Activated CD8-positive, alpha-beta T cell treated with anti-CD3 and anti-CD28 coated beads, Interleukin-2, amount 10 ng/mL, durations not matched to agents 7 days and 5 days (primary cell): ENCODE data around the gene NNT. TPM values are rescaled to one million over a fixed set of nuclear protein-coding genes. Genes with fewer than 3 reads are reported as not detected.

Source experiments
- ATAC-seq: fragments of 150-1000 bp; cut with Tn5 transposase; one replicate; pipeline ENCODE4 v1.10.0; 2021; ENCODE audit warnings: moderate library complexity
- CTCF ChIA-PET: fragments of 350-600 bp; sonication (Branson Sonifier 250); formaldehyde crosslinking; loops from one replicate; lab custom pipeline; 2021; ENCODE audit warnings: antibody characterized with exemption; lab: Charles Lee
- POLR2A ChIA-PET: fragments of 350-600 bp; sonication (Branson Sonifier 250); formaldehyde crosslinking; loops from one replicate; lab custom pipeline; 2021; ENCODE audit warnings: antibody characterized with exemption; lab: Charles Lee
- DNase-seq: peaks from one replicate; pipeline ENCODE4 v3.0.0-alpha.2; 2020
- H3K27ac Mint-ChIP-seq: one replicate; pipeline ENCODE4 v1.8.0; 2021; ENCODE audit warnings: mild to moderate bottlenecking, mixed read lengths
- H3K27me3 Mint-ChIP-seq: one replicate; pipeline ENCODE4 v1.8.0; 2021; ENCODE audit warnings: low read depth, mixed read lengths
- H3K36me3 Mint-ChIP-seq: one replicate; pipeline ENCODE4 v1.8.0; 2021; ENCODE audit warnings: low read depth, mixed read lengths
- H3K4me1 Mint-ChIP-seq: one replicate; pipeline ENCODE4 v1.8.0; 2021; ENCODE audit warnings: low read depth, mixed read lengths
- H3K4me3 Mint-ChIP-seq: one replicate; pipeline ENCODE4 v1.8.0; 2021; ENCODE audit warnings: mild to moderate bottlenecking, mixed read lengths
- H3K9me3 Mint-ChIP-seq: one replicate; pipeline ENCODE4 v1.8.0; 2022; ENCODE audit warnings: mixed read lengths; ENCODE audit not compliant: insufficient read depth
- total RNA-seq, 2 experiments: library from RNA; stranded (reverse); gene quantifications; one replicate each; pipeline ENCODE4 v1.2.3, GENCODE V29; 2021

The NNT gene
- total RNA-seq, 2 experiments from 2014 or later: 103 to 104 TPM

DNA sequence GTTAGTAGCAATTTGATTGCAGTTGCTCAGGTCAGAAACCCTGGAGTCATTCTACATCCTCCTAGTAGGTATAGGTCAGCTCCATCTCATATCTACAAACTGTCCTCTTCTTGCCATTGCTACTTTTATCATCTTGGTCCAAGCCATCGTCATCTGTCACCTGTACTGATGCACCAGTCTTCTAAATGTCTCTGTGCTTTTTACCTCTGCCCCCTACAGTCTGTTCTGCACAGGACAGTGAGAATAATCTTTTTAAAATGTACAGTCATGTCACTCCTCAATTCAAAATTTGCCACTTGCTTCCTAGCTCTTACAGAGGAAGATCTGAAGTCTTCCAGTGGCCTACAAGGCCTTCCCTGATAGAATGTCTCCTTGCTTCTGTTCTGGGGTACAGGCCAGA lies 6.8 kb downstream of the NNT start:
- H3K36me3 Mint-ChIP-seq: peaks cover 72% of the 10 kb centered on the region
- no peaks in the 10 kb centered on the region for H3K9me3 Mint-ChIP-seq
- H3K27me3 Mint-ChIP-seq: no peaks in the 10 kb centered on the region
- ChIA-PET CTCF (interaction anchor here (0.9 to 2.1 kb wide), 8 partner anchors 13 to 125 kb away, joined by 3 to 9 read pairs (median 4); no protein-coding TSS in a partner anchor), POLR2A (no interaction called here)
- DNase-seq: peak; percentile 30
- H3K27ac Mint-ChIP-seq: no peak overlapping the region
- peaks cover 32% of the 10 kb centered on the region for H3K4me1 Mint-ChIP-seq
- peak; percentile 58 for ATAC-seq
- no peak overlapping the region for H3K4me3 Mint-ChIP-seq

DNA sequence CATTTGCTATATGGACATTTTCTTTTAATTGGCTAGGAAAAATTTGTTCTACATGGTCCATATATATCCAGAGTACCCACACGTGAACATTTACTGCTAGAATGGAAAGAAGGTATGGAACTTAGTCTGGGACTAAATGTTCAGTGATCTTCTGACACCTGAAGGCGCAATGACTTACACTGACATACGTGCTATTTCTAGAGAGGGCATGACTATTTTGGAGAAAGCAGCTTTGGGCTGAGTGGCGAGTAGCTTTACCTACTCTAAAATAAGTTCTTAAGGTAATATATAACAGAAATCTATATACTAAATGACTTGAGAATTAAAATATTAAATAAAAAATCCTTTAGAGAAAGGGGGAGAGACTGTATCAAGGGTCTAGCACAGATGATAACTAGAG lies 10.4 kb downstream of the NNT start:
- ChIA-PET POLR2A (no interaction called here), CTCF (interaction anchor here (1.2 kb wide), 1 partner anchor 10 kb away, joined by 5 read pairs; the partner anchor contains the start of gene NNT)
- peaks cover 10% of the 10 kb centered on the region for H3K4me1 Mint-ChIP-seq
- DNase-seq: no peak
- no peak overlapping the region for H3K27ac Mint-ChIP-seq
- ATAC-seq: no peak
- H3K27me3 Mint-ChIP-seq: no peaks in the 10 kb centered on the region
- no peak overlapping the region for H3K4me3 Mint-ChIP-seq
- H3K36me3 Mint-ChIP-seq: peaks cover 60% of the 10 kb centered on the region
- no peaks in the 10 kb centered on the region for H3K9me3 Mint-ChIP-seq

DNA sequence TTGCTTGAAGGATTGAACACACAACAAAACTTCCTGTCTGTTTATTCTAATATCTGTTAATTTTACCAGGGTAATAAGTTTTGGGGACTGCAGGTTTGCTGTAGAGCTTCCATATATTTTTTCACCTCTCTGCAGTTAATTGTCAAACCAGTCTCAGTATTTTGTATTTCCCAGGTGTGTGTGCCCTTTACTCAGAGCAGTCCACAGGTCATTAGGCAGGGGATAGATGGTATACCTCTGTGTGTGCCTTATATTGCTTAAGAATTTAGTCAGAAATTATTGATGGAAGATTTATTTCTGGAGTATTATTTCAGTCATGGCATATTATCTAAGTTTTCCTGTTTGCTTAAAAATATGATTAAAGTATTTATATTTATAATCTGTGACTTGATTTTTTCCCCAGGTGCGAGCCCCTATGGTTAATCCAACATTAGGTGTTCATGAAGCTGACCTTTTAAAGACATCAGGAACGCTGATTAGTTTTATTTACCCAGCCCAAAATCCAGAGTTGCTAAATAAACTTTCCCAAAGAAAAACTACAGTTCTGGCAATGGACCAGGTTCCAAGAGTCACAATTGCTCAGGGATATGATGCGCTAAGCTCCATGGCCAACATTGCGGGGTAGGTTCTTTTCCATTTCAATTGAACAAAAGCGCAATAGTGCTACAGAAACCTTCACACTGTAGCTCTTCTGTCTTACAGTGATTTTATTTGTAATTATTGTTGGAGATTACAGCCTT lies 12.6 kb downstream of the NNT start:
- Mint-ChIP-seq H3K4me3 (no peak overlapping the region), H3K4me1 (no peaks in the 10 kb centered on the region), H3K27ac (no peak overlapping the region), H3K9me3 (no peaks in the 10 kb centered on the region), H3K27me3 (no peaks in the 10 kb centered on the region), H3K36me3 (peaks cover 54% of the 10 kb centered on the region)
- DNase-seq (no peak), ATAC-seq (no peak)
- ChIA-PET POLR2A (no interaction called here), CTCF (interaction anchor here (3.0 kb wide), 1 partner anchor 16 kb away, joined by 13 read pairs; no protein-coding TSS in a partner anchor)

DNA sequence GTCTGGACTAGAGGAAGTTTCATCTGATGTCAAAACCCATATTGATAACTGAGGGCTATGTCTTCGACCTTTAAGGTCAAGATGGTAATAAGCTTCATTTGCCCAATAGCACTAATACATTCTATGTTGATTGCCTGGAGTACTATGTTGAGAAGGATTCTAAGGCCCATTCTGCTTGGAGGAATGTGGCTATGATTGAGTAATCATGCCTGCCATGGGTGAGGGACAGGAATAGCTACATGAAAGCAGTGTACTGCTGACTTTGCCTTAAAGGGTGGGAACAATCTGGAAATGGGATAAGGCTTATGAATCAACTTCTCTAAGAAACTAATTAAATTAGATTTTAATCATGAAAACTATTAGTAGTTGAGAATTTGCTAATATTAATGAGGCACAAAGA lies 13.6 kb downstream of the NNT start:
- peaks cover 54% of the 10 kb centered on the region for H3K36me3 Mint-ChIP-seq
- ChIA-PET CTCF (interaction anchor here (3.0 kb wide), 1 partner anchor 15 kb away, joined by 13 read pairs; no protein-coding TSS in a partner anchor), POLR2A (no interaction called here)
- no peak overlapping the region for H3K27ac Mint-ChIP-seq
- no peak for DNase-seq
- ATAC-seq: no peak
- H3K4me1 Mint-ChIP-seq: no peaks in the 10 kb centered on the region
- no peak overlapping the region for H3K4me3 Mint-ChIP-seq
- no peaks in the 10 kb centered on the region for H3K9me3 Mint-ChIP-seq
- H3K27me3 Mint-ChIP-seq: no peaks in the 10 kb centered on the region

DNA sequence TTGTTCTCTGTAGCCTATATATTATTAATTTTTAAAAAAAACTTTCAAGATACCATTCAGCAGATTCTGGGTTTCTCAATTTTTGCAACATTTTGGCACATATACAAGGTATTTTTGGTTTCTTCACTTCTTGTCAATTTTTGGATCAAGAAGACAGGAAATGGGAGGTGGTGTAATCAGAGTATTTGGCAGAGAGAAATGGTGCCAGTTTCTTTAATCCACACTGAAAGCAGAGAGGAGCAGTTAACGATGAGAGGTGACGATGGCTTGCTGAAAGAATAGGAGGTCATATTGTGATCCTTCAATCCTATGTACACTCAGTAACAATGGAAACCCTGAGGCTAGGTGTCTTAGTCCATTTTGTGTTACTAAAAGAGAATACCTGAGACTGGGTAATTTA lies 16.4 kb downstream of the NNT start:
- Mint-ChIP-seq H3K4me1 (no peaks in the 10 kb centered on the region), H3K27me3 (no peaks in the 10 kb centered on the region), H3K9me3 (no peaks in the 10 kb centered on the region), H3K27ac (no peak overlapping the region), H3K36me3 (peaks cover 45% of the 10 kb centered on the region), H3K4me3 (no peak overlapping the region)
- CTCF ChIA-PET: interaction anchor here (6.0 kb wide), 1 partner anchor 12 kb away, joined by 55 read pairs; no protein-coding TSS in a partner anchor
- DNase-seq (no peak), ATAC-seq (no peak)
- POLR2A ChIA-PET: no interaction called here

DNA sequence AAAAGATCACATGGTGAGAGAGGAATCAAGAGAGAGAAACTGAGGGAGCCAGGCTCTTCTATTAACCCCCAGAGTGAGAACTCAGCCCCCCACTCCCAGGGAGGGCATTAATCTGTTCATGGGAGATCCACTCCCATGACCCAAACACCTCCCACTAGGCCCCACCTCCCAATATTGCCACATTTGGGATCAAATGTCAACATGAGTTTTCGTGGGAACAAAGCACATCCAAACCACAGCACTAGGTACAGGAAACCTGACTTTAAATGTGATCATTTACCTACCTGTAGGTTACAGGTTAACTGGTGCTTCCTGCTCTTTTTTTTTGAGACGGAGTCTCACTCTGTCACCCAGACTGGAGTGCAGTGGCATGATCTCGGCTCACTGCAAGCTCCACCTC lies 16.9 kb downstream of the NNT start:
- Mint-ChIP-seq H3K4me3 (no peak overlapping the region), H3K9me3 (no peaks in the 10 kb centered on the region), H3K27ac (no peak overlapping the region), H3K27me3 (no peaks in the 10 kb centered on the region), H3K36me3 (peaks cover 45% of the 10 kb centered on the region), H3K4me1 (no peaks in the 10 kb centered on the region)
- ChIA-PET POLR2A (no interaction called here), CTCF (interaction anchor here (6.0 kb wide), 1 partner anchor 12 kb away, joined by 55 read pairs; no protein-coding TSS in a partner anchor)
- ATAC-seq: no peak
- DNase-seq: no peak

DNA sequence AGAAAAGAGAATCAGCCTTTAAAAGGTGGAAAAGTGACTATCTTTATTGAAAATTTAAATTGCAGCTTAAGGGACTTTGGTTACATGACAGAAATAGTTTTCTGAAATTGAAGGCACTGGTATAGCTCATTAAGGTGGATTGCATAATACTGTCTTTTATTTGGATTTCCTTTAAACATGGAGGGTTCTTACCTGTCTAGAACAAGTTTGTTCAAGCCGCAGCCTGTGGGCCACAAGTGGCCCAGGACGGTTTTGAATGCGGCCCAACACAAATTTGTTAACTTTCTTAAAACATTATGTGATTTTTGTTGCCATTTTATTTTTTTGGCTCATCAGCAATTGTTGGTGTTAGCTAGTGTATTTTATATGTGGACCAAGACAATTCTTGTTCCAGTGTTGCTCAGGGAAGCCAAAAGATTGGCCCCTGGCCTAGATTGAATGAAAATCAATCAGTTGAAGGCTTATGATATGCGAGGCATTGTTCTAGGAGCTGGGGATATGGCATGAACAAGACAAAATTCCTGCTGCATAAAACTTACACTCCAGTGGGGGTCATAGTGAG lies 18.0 kb downstream of the NNT start:
- DNase-seq (no peak), ATAC-seq (no peak)
- ChIA-PET POLR2A (no interaction called here), CTCF (interaction anchor here (6.0 kb wide), 1 partner anchor 11 kb away, joined by 55 read pairs; no protein-coding TSS in a partner anchor)
- Mint-ChIP-seq H3K27me3 (no peaks in the 10 kb centered on the region), H3K27ac (no peak overlapping the region), H3K4me1 (no peaks in the 10 kb centered on the region), H3K36me3 (peaks cover 44% of the 10 kb centered on the region), H3K9me3 (no peaks in the 10 kb centered on the region), H3K4me3 (no peak overlapping the region)

DNA sequence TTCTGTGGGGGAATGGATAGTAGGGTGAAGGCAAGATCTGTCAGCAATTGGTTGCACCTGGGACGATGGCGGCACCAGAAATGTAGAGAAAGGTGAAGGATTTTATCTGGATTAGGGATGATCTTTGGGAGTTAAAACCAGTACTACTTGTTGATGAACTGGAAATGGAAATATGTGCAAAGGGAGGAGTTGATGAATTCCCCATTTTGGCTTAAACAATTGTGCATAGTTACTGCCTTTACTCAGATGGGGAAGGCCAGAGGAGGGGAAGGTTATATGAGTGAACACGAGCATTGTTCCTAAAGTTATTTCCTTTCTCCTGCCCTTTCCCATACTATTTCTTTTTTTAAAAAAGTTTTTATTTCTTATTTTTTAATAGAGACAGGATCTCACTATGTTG lies 19.1 kb downstream of the NNT start:
- Mint-ChIP-seq H3K27me3 (no peaks in the 10 kb centered on the region), H3K4me1 (no peaks in the 10 kb centered on the region), H3K27ac (no peak overlapping the region), H3K36me3 (peaks cover 41% of the 10 kb centered on the region), H3K4me3 (no peak overlapping the region), H3K9me3 (no peaks in the 10 kb centered on the region)
- ATAC-seq (no peak), DNase-seq (no peak)
- ChIA-PET POLR2A (no interaction called here), CTCF (interaction anchor here (6.0 kb wide), 1 partner anchor 10 kb away, joined by 55 read pairs; no protein-coding TSS in a partner anchor)

DNA sequence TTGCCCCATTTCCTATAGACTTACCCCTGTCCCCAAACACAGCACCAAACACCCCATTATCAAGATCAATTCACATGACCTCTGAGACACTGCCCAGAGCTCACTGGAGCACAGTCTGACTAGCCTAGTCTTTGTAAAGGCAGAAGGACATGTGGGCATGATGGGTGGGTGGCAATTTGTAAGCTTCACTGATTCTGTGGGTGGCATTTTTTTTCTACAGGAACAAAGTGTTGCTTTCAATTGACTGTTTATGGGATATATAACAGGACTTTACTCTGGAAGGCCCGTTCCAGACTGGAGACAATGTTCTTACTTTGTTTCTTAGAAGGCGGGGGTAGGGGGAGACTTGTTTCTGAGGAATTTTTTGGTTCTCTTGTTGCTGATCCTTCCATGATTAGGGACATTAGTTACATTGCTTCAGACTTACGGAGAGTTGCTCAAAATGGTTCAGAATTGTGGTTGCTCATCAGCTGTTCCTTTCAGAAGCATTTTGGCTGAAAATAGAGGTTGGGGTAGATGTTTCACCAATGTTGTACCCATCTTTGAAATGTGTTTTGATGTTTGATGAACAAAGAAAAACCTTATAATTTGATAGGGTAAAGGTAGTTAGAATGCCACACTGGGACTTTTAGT lies 20.2 kb downstream of the NNT start:
- ATAC-seq: no peak
- Mint-ChIP-seq H3K27ac (no peak overlapping the region), H3K36me3 (peaks cover 40% of the 10 kb centered on the region)

DNA sequence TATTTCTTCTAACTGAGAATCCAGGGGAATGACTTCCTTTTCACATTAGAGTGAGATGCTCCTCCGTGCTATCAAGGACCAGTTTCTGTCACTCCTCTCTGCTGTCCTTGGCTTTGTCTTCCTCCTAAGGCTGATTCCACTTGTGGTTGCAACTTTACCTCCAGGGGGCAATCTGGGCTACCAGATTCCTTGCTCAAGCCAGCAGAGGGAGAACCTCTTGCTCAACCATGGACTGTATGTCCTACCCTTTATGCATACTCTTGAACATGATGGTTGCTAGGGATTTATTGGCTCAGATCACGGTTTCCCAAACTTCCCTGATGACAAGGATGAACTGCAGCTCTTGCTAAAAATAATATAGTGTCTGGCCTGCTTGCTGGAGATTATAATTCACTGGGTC lies 24.0 kb downstream of the NNT start:
- peaks cover 36% of the 10 kb centered on the region for H3K36me3 Mint-ChIP-seq
- CTCF ChIA-PET: interaction anchor here (1.3 kb wide), 1 partner anchor 17 kb away, joined by 3 read pairs; no protein-coding TSS in a partner anchor

More for the DNA sequence above, 20.2 kb downstream of the NNT start:
- H3K9me3 Mint-ChIP-seq: no peaks in the 10 kb centered on the region
- H3K4me1 Mint-ChIP-seq: no peaks in the 10 kb centered on the region
- no peak overlapping the region for H3K4me3 Mint-ChIP-seq
- POLR2A ChIA-PET: no interaction called here
- CTCF ChIA-PET: interaction anchor here (0.8 to 6.0 kb wide), 2 partner anchors 8 to 13 kb away, joined by 4 to 55 read pairs; no protein-coding TSS in a partner anchor
- no peak for DNase-seq
- no peaks in the 10 kb centered on the region for H3K27me3 Mint-ChIP-seq

DNA sequence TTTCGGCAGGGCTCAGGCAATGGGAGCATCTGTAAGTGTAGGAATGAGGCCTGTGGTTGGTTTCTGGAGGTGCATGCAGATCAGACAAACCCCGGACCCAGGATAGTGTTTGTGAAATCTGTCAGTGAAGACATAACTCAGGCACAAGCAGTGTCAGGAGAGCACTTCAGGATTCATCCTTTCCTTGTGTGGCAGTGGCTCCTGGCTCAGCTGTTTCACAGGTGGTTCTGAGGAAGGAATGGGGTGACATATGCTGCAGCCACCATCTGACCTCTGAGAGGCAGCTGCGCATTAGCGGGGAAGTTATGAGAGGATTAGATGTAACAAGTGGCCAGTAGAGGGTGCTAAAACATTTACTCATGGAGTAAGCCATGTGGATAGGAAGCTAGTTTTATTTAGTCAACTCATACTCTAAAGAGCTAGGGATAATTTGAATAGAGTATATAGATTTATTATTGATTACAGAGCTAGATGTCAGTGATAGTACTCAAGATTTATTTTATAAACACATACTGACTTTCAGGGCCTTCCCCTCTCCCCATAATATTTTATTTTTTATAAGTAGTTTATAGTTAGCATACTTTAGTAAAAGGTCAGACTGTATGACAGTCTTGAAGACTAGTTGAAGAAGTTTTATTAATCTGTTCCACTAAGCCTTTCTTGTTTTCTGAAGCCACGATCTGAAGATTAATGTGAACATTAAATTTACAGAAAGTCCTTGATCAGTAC lies 28.4 kb downstream of the NNT start:
- no peaks in the 10 kb centered on the region for H3K9me3 Mint-ChIP-seq
- no peak overlapping the region for H3K27ac Mint-ChIP-seq
- DNase-seq: peak; percentile 50
- ChIA-PET CTCF (interaction anchor here (0.5 to 3.7 kb wide), 32 partner anchors 9 to 1142 kb away, joined by 3 to 55 read pairs (median 4); partner anchors contain the start of genes NNT and TMEM267), POLR2A (interaction anchor here (0.9 kb wide), 1 partner anchor 24 kb away, joined by 3 read pairs; no protein-coding TSS in a partner anchor)
- peaks cover 59% of the 10 kb centered on the region for H3K36me3 Mint-ChIP-seq
- no peaks in the 10 kb centered on the region for H3K27me3 Mint-ChIP-seq
- H3K4me1 Mint-ChIP-seq: peaks cover 6% of the 10 kb centered on the region
- H3K4me3 Mint-ChIP-seq: no peak overlapping the region
- peak; percentile 88 for ATAC-seq

More for the DNA sequence above, 24.0 kb downstream of the NNT start:
- Mint-ChIP-seq H3K9me3 (no peaks in the 10 kb centered on the region), H3K27ac (no peak overlapping the region), H3K4me3 (no peak overlapping the region), H3K4me1 (peaks cover 6% of the 10 kb centered on the region), H3K27me3 (no peaks in the 10 kb centered on the region)
- DNase-seq (no peak), ATAC-seq (no peak)
- POLR2A ChIA-PET: no interaction called here
